LoVo (cell line): ENCODE measurements around the gene OR13G1.
A peak's percentile ranks its signal among the peaks of the same experiment; 100 is the strongest.
"Not testable (repeated sequence)": the region's sequence is repeated elsewhere in the genome, so short reads cannot be mapped to it uniquely, and the experiment has no call there.

Source experiments
- DNase-seq: peaks from one replicate; pipeline ENCODE4 v3.0.0-alpha.2; 2016; ENCODE audit warnings: low spot score

The OR13G1 gene, protein sequence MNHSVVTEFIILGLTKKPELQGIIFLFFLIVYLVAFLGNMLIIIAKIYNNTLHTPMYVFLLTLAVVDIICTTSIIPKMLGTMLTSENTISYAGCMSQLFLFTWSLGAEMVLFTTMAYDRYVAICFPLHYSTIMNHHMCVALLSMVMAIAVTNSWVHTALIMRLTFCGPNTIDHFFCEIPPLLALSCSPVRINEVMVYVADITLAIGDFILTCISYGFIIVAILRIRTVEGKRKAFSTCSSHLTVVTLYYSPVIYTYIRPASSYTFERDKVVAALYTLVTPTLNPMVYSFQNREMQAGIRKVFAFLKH

DNA sequence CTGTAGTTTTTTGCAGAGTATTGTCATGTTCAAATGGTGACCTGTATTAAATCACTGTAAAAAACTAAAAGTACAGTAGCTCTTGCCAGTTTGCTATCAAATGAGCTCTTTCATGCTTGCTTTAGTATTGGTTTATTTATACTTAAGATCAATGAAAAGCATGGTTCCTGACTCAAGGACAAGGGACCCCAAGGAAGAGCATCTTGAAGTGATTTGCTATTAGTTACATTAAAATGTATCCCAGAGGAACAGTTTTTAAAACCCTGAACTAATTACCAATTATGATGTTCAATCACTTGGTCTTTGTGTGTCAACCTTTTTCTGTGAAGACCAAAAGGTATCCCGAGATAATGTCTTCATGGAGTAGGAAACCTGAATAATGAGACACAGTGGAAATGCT, at the start of gene OR13G1:
Gene OR13G1, minus strand, starts transcription at position 101 of the 400 bp plus-strand sequence. CDS start 6,698 bp downstream, outside the sequence.
- no peak for DNase-seq

- DNase-seq = no peak
Measured at GRCh38 chr1:247721222-247721621, 41.7 kb upstream of the OR13G1 start.

- no peak for DNase-seq
Measured at GRCh38 chr1:247716546-247716945, 37.0 kb upstream of the OR13G1 start, which contains the start of gene OR6F1. Gene OR6F1, minus strand, starts transcription at chr1:247716646. Its CDS starts 3,891 bp downstream, at chr1:247712755.

DNA sequence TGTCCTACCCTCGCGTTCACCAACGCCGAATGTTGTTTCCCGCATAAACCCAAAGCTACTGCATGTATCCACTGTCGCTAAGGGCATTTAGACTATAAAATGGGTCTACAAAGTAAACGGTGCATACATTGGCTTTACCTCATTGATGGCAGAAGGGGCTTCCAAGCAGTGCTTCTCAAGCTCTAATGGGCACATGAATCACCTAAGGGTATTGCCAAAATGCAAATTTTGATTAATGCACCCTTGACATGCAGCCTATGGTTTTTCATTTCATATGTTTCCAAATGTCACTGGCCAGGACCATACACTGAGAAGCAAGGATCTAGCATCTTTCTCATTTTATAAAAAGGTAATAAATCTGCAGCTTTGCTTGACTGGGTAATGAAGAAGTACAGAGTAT, 34.2 kb upstream of the OR13G1 start:
- no peak for DNase-seq

DNA sequence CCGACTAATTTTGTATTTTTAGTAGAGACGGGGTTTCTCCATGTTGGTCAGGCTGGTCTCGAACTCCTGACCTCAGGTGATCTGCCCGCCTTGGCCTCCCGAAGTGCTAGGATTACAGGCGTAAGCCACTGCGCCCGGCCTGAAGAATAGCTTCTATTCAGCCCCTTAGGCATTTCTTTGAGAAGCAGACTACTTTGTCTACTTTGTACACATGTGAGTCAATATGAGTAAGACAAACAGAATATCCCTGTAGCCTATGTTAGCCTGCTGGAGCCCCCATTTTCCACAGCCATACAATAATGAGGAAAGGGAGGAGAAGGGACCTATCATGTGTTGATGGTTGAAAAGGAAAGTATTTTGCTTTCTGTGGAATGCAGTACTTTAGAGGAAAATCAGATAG, 31.1 kb upstream of the OR13G1 start:
- not testable (repeated sequence) for DNase-seq

GRCh38 chr1:247701338-247701737, 21.8 kb upstream of the OR13G1 start:
- DNase-seq = no peak

- peak; percentile 69 for DNase-seq
Measured at GRCh38 chr1:247681288-247681897, 1.9 kb upstream of the OR13G1 start.

GRCh38 chr1:247680171-247680570, 632 bp upstream of the OR13G1 start:
- no peak for DNase-seq

DNA sequence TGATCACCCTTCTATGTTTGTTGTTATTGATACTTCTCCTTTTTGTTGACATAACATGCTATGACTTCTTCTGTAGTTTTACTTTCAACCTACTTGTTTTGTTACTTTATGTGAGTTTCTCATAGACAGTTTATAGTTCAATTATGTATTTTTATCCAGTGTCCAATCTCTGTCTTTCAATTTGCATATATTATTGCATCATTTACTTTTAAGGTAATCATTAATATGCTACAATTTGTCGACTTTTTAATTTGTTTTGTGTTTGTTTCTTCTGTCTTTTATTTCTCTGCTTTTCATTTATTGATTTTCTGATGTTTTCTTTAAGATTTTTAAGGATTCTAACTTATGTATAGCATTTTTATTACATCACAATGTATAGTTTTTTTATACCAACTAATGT, 10.3 kb downstream of the OR13G1 start:
- DNase-seq = no peak

GRCh38 chr1:247656221-247656875, 23.2 kb downstream of the OR13G1 start:
- no peak for DNase-seq

- DNase-seq = no peak
Measured at GRCh38 chr1:247653040-247653439, 26.5 kb downstream of the OR13G1 start.

GRCh38 chr1:247647864-247648263, 31.7 kb downstream of the OR13G1 start:
- peak; percentile 22 for DNase-seq

- DNase-seq = no peak
Measured at GRCh38 chr1:247646867-247647266, 32.7 kb downstream of the OR13G1 start.

DNA sequence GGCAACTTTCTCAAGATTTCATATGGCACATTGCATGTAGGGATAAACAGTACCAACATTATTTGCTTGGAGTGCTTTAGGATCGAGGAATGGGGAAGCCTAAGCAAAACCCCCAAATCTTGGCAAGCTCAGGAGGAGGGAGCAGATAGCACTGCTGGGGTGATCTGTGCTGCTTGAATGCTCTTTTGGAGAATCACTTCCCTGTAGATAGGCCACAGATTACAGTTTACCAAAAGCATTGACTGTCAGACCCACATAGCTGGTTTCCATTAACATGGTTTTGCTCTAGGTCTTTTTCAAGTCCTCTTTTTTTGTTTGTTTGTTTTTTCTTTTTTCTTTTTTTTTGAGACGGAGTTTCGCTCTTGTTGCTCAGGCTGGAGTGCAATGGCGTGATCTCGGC, 36.8 kb downstream of the OR13G1 start:
- no peak for DNase-seq

DNA sequence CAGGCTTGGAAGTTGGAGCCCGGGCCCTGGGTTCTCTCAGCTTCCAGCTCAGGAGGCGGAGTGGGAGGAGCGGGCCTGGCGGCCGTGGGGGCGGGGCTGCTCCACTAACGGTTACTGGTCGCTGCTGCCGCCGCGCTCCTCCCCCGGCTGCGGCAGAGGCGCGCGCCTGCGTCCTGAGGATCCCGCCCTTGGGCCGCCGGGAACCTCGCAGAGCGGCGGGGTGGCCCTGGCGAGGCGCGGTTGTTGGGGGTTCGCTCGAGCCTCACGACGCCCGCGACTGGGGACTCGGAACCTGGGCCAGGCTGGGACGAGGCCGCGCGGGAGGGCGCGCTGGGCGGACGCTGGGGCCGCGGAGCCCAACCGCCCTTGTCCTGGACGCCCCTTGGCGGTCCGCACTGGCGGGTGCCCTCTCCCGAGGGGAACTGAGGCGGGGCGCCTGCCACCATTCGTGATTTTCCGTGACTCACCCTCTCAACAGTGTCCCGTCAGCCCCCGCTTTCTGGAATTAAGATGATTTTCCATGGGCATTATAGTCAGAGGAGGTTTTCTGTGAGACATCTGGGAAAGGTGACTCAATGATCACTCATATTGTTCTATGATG, 40.1 kb downstream of the OR13G1 start:
- no peak for DNase-seq

DNA sequence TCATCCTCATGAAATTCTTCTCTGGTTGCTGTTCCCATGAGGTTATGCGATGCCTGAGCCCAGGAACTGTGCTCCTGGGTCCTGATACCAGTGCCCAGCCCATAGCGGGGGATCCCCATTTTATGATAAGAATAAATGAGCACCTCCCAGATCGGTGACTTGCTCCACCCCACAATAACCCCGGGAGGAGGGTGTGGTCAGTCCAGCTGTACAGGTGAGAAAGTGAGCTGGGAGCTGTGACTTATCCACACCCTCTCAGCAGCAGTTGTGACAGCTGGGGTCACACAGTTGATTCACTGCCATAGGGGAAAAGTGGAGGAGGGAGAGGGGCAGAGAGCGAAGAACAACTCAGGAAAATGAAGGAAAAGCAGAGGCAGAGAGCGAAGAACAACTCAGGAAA, 40.8 kb downstream of the OR13G1 start:
- DNase-seq = no peak

GRCh38 chr1:247638011-247638410, 41.5 kb downstream of the OR13G1 start:
- DNase-seq = no peak

- no peak for DNase-seq
Measured at GRCh38 chr1:247627951-247628350, 51.6 kb downstream of the OR13G1 start.
